HCEC 1CT (cell line): ENCODE results near the gene FBXW11.
"Not testable (repeated sequence)": the region's sequence is repeated elsewhere in the genome, so short reads cannot be mapped to it uniquely, and the experiment has no call there.

Experiments used
- DNase-seq: peaks from one replicate; pipeline ENCODE4 v3.0.0-alpha.2; 2017

Gene FBXW11

DNA sequence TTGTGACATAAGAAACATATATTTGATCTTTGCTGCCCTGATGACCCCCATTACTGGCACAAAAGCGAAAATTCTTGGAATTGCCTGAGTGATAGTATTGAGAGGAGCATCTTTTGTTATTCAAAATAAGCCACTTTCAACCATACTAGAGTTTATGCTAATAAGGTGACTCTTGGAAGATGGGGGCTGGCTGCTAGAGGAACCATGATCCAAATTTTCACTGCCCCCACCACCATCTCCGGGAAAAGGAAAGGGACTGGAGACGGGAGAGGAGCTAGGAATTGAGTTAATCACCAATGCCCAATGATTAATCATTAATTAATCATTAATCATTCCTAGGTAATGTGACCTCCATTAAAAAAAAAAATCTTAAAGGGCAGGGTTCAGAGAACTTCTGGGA lies 25.6 kb downstream of the FBXW11 start:
- DNase-seq: no peak

DNA sequence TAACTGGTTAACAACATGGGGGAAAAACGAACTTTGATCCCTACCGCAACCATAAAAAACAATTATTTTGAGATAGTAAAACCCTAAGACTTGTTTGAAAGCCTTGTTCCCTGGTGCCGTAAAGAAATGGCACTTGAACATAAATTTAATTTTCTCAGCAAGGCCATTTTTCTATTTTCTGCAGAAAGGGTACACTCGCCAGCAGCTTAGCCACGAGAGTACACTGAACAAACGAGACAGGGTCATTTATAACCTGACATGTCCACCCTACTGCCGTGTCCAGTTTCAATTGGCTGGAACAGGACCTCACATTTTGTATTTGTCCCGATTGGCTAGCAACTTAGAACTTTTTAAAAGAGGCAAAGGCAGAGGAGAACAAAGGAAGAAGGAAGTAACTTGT lies 26.8 kb downstream of the FBXW11 start:
- no peak for DNase-seq

DNA sequence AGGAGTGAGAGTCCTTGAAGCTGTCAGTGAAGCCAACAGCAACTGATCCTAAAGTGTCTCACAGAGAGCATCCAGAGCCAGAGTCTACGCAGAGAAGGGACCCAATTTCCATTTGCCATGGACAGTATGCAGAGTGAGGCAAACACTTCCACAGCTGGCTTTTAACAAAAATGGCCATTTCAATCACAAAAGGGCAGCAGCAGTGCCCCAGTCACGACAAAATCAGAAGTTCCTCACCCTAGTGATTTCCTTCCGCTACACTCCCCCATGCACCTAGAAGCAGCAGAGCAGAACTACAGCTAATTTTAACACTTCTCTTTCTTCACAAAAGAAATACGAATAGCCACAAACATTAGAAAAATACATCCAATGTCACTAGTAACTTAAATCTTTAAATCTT lies 27.9 kb downstream of the FBXW11 start:
- DNase-seq: no peak

DNA sequence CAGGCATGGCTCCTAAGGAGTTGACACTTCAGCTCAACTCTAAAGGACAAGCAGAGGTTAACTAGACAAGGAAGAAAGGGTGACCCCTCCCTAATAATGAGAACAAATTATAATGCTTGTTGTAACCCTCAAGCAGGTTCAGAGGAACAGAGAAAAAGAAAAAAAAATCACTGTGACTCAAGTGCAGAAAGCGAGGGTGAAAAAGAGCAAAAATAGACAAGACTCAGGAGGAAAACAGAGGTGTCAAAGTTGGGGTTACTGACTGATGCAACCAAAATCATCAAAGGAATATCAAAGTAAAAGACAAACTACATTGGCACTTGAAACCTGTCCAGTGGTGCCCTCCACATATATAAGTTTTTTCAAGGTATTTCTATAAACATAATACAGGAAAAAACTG lies 28.4 kb downstream of the FBXW11 start:
- DNase-seq: no peak

DNA sequence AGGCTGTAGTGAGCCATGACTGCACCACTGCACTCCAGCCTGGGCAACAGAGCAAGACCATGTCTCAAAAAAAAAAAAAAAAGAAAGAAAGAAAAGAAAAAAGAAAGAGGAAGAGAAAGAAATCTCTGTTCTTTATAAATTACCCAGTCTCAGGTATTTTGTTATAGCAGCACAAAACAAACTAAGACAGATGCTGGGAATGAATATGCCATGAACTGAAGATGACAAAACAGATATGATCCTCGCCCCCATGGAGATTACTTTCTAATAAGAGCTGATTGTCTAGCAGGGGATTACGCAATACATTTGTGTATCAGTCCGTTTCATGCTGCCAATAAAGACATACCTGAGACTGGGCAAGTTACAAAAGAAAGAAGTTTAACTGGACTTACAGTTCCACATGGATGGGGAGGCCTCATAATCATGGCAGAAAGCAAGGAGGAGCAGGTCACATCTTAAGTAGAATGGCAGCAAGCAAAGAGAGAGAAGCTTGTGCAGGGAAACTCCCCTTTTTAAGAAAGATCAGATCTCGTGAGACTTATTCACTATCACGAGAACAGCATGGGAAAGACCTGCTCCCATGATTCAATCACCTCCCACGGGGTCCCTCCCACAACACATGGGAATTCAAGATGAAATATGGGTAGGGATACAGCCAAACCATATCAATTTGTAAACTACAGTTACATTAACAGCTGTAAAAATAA lies 29.0 kb downstream of the FBXW11 start:
- DNase-seq: not testable (repeated sequence)

DNA sequence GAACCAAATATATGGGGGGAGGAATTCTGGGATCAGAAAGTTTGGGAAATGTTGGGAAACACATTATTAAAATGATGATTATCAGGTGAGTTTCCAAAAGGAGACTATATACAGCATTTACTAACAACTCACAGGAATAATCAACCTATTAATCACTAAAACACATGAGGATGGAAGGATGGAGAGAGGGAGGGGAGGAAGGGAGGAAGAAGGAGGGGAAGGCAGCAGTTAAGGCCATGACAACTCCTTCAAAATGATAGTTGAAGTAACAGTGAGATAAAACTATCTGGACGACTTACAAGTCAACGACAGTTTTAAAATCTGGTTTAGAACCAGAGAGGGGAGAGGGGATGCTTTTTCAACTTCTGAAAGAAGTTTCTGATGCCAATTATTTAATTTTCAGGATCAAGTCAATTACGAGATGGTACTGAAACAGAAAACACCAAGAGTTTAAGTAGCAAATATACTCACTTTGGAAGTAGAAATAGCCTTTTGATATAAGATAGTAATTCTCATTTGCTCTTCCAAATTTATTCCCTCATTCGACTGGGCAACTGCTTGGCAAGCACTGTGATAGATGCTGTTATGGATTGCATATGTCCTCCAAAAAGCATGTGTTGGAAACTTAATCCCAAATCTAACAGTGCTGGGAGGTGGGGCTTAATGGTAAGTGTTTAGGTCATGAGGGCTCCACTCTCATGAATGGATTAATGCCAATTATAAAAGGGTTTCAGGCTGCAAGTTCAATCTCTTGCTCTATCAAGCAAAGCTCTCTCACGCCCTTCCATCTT lies 30.4 kb downstream of the FBXW11 start:
- no peak for DNase-seq

DNA sequence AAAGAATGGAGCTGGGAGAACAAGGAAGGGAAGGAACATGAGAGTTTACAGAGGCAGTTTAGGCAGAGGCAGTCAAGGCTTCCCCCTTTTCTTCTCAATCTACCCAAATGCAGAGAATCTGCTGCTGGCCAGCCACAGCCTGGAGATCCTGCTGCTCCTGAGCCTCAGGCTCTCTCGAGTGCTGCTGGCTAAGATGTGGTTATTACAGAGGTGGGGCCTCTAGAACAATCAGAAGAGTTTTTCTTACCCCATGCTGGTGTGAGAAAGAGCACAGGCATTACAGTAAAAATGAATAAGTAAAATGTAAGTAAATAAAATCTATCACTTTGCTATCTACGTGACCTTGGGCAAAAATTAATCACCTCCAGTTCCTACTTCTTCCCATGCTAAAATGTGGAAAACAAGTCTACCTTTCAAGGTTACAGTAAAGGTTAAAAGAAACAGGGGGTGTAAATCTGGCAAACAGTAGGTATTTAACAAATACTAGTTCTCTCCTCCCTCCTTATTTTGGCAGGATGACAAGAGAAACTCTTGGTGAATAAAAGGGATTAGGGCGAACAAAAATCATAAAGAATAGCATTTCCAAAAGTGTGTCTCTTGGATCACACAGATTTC lies 31.1 kb downstream of the FBXW11 start:
- no peak for DNase-seq

DNA sequence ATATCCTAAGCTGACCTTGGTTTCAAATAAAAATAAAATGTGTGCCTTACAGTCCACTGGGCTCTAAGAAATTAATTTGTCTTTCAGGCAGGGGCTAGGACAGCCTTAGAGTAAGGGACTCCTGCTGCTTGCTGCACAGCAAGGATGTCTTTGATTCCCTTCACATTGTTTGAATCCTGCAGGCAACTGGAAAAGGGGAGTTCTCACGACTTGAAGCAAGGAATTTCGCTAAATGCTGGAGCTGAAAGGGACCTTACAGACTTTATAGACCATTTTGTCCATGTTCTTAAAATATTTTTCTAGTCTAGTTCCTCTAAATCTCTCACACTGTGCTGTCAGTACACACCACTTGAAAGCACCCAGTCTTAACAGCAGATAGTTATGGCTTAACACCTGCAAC lies 35.6 kb downstream of the FBXW11 start:
- no peak for DNase-seq

DNA sequence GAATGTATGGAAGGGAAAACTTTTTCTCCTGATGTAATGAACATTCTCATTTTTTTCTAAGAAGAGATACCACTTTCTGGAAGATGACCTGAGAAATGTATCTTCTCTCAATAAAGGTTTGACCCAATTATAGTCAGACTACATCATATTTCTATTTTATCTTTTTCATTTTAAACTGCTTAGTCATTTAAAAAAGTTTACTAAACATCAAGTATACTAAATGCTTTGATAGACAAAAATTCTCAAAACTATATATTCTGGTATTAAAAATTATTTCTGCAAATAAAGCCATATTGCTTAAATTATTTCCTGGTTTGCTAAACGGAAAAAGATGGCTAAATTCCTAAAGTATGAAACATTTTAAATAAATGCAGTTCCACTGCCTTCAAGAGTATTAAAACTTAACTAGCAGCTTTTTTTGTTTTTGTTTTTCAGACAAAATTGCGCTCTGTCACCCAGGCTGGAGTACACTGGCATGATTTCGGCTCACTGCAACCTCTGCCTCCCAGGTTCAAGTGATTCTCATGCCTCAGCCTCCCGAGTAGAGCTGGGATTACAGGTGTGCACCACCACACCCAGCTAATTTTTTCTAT lies 37.1 kb downstream of the FBXW11 start:
- no peak for DNase-seq

DNA sequence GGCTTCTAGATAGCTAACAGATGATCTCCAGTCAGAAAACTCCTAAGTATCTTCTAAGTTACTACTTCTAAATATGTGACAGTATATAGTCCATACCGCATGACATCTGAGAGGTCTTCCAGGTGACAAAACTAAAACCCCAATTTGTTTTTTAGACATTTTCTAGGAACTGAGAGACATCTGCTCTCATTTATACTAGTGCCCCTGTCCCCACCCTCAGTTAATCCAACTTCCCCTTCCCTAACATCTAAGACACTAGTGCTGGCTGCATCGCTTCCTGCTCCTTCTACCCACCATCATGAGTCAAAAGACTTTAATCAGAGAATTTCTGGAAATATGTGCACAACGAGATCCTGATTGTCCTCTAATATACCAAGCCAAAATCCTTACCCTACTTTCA lies 37.9 kb downstream of the FBXW11 start:
- DNase-seq: no peak

DNA sequence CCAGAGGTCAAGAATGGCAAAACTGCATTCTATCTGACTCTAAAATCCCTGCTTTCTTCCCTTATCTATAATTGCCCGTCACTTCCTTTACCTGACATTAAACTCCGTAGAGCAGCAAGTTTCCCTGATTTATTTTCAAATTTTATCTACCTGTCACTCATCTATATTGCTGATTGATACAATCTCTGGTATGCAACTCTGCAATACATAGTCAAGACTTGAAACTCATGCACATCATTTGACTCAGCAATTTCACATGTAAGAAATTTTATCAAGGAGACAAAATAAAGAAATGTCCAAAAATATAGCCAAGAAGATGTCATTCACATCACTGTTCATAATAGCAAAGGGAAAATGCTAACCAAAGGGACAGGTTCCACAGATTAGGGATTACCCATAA lies 39.5 kb downstream of the FBXW11 start:
- no peak for DNase-seq

DNA sequence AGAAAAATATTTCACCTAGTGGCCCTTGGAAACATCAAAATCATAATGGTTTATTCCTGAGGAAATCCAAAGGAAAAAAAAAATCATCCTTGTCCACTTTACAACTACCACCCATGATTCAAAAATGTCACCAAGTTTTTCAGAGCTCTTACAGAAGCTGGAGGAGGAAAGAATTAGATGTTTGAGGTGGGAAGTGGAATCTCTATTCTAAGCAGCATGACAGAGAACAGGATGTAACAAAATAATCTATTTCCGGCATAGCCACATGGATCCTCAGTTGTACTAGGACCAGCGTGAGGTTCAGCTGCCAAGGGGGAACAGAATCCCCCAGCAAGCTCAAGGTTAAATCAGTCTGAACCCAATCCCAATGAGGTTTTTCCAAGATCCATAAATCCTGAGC lies 40.2 kb downstream of the FBXW11 start:
- no peak for DNase-seq

DNA sequence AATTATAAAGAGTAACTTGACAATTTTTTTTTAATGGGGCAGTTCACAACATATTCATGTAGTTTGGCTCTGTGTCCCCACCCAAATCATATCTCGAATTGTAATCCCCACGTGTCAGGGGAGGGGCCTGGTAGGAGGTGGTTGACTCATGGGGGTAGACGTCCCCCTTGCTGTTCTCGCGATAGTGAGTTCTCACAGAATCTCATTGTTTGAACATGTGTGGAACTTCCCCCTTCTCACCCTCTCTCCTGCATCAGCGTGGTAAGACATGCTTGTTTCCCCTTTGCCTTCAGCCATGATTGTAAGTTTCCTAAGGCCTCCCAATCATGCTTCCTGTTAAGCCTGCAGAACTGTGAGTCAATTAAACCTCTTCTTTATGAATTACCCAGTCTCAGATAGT lies 40.7 kb downstream of the FBXW11 start:
- no peak for DNase-seq

DNA sequence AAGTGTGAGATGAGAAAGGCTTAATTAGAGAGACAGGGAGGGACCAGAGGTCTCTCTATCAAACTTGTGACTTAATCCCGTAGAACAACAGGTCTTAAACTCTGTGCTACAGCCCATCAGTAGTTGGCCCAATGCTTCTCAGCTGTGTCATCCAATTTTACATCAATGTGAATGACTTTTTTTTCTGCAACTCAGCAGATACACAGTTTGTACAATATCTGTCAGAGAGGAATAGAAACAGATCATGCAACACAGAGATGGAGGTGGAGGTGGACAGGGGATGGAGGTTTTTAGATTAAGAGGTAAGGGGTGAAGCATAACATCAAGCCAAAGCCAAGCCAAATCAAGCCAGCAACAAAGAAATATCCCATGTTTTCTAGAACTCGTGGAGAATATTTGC lies 43.0 kb downstream of the FBXW11 start:
- DNase-seq: no peak

DNA sequence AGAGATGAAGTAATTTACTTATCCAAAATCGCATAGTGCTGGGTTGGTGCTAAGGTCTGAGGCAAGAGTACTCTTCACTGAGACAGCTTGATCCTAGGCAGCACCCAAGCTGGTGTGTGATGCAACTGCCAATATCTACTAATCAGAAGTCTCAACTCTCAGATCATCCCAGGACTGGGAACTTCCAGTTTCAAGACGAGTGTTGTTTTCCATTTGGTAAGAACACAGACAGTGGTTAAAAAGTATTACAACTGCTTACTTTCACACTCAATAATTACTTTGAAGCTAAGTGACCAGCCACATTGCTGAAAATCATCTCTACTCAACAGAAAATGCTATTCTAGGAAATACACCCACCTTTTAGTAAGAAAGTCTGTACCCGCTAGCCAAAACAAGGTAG lies 45.3 kb downstream of the FBXW11 start:
- DNase-seq: no peak

DNA sequence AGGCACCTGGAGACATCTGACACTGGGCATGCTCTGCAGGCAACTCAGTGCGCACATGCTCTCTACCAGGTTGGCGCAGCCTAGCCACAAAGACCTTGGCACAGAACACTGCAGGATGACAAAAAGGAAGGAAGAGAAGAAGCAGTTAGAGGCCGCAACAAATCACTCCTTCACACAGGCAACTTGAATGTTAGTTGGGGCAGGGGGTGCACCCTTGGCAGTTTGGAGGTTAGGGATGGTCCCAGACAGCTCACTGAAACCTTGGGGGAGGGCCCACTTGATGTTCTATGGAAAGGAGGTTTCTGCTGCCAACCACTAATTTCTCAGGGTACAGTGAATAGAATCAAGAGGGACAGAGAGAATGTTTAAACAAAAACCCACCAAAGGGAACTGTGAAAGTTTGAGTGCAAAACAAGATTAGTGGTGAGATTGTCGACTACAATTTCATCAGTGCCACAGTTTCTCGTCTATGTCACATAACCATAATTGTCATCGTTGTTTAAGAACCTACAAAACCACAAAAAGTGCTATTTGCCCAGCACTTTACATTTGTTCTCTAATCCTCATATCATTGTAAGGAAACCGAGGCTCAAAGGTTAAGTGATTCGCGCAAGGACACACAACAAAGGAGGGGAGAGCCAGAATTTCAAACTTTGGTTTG lies 48.7 kb downstream of the FBXW11 start:
- DNase-seq: no peak

DNA sequence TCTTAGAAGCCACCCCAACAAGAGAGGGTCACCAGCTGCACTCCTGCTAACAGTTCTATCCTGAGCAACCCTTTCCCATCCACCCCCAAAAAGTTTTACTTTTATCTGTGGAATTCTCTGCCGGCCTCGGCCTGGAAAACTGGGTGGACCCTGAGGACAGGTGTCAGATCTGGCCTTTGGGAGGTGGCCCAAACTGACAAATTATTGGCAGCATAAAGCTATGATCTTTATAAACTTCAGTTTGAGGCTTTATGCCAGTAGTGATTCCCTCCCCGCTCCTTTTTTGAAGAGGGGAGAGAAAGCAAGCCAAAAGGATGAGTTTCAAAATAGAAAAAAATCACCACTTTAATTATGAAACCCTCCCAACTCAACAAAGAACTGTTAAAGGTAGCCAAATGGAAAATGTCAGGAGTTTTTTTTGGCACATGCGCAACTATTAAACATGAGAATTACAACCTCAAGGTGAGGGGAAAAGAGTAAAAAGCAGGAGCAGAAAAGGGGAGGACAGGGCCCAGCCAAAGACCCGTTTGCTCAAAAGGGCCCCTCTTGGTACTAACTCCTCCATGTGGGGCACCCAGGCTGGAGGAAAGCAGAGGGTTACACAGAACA lies 49.4 kb downstream of the FBXW11 start:
- no peak for DNase-seq

DNA sequence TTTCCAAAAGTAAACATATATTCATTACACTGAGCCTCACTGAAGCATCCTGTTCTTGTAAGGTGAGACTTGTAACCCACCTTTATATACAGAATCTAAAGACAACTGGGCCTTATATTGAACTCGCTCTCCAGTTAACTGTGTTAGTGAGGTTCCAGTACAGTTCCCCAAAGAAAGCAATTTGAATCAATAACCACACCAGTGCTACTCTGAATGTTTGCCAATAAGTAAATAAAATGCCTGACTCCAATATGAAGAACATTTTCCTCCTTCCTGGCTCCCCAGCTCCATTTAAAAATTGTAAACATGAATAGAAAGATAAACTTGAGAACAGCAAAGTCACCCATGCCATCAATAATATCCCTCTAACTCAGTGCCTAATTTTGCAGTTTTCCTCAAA lies 50.1 kb downstream of the FBXW11 start:
- no peak for DNase-seq

DNA sequence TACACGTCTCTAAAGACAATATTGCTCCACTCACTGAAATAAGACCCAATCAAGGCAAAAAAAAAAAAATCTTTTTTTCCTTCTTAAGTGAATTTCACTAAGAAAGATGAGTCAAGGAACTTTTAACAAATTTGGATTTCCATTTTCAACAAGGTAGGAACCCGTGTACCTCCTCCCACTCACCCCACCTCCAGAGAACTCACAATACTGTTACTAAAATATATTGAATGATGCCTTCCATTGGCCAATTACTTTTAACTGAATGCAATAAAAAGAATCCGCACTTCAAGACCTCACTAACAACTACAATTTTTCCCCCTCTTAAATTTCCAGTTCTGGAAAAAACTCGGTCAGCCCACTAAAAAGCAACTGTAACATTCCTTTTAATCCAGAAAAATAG lies 50.7 kb downstream of the FBXW11 start:
- no peak for DNase-seq

DNA sequence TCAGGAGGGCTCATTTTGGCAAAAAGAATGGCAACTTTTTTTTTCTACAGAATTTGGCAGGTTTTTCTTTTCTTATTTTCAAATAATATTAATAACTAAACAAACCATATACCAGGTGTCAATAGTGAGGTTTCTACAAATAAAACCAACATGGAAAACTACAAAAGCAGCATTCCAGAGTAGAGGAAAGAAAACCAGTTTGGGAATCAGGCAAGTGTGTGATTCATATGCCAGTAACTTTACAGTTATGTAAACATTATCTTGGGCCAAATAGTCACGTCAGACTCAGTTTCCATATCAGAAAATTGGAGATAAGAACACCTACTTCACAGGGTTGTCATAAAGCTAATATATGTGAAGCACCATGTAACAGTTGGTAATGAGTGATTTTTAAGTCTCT lies 51.7 kb downstream of the FBXW11 start:
- DNase-seq: peak; percentile 50

DNA sequence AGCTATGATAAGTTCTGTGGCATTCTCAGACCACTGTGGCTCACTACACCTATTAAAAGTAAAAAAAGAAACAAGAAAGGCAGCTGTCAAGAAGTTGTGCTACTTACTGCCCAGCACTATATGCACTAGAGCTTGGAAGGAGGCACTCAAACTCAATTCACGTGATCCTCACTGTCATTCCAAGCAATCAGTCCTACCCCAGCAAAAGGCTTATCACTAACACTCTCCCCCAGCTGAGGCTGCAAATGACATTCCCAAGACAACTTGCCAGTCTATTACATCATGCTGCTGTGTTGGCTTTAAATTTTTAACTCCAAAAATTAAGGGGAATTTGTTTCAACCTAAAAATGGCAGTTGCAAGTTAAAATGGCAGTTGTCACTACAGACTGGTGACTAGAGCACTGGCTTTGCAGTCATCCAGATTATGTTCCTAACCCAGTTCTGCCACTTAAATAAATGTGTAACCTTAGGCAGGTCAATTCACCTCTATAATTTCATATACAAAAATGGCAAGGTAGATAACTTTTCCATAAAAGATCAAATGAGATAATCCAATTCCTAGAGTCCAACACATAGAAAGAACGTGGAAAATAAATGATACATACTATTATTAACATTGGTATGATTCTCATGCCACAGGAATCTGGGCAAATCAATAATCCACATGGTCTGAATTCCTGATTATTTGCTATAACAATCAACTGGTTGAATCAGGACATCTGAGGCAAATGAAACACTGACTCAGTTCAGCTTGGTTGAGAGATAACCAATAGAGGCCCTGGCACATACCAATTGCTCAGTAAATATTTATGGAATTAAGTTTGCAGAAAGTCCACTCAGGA lies 52.4 kb downstream of the FBXW11 start:
- DNase-seq: peak; percentile 80

DNA sequence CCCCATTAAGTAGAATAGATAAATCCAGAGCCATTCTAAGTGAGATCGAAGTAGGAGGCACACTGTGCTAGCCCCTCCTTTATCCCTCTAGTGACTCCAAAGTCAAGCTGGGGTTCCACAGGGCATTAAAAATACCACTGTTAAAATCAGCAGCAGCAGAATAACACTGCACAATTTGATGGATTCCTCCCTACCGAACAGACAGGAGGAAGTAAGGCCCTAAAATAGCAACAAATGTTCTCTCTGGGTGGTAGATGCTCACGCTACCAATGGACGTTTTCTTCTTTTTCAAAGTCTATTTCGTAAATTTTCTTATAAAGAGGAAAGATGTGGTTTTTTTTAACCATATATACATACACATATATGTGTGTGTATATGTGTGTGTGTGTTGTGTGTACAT lies 54.4 kb downstream of the FBXW11 start:
- DNase-seq: no peak
